Measurements from ENCODE around the gene PRKCZ. TPM values are rescaled to one million over a fixed set of nuclear protein-coding genes. Genes with fewer than 3 reads are reported as not detected.

The PRKCZ gene
- total and polyA plus RNA-seq, 2 experiments from 2014 or later, result 26.2 to 36.9 TPM

DNA sequence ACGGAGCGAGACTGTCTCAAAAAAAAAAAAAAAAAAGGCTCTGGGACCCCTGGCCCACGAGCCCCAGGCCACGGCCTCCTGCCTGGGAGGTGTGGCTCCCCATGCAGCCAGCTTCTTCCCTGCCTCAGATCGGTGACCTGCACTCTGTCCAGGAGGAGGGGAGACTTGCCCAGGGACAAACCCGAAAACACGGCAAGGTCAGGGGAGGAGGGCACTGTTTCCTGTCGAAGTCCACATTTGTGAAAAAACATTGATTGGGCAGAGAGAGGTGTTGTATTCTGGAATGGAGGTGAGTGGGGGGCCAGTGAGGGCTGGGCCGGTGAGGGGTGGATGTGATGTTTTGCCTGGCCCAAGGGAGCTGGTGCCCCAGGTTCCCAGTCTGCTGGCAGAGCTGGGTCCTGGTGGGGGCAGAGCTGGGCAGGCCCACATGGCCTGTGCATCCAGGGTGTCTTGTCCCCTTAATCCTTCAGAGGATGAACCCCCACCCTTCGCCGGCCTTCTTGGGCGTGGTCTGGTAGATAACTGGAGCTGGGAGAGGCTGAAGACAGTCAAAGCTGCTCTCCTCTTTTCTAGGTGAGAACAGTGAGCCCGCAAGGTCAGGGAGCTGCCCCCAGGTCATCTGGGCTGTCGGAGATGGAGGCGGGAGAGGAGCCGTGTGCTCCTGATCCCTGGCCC lies 156.7 kb downstream of the PRKCZ start (continued):
- TF ChIP-seq REST (IDR thresholded peaks at IDR 0.05; ENCODE audit: unreplicated experiment) (no peak), ZNF331 (CRISPR knock-in tag; IDR thresholded peaks at IDR 0.05; ENCODE audit: low read depth) (no peak)

- Histone ChIP-seq H3K27me3 (ENCODE audit: insufficient read depth) (peaks cover 6% of the 10 kb centered on the region; the same call in 1 of the 2 replicates), H3K4me2 (no peak overlapping the region), H2AFZ (no peak overlapping the region), H3K4me1 (ENCODE audit: insufficient read depth) (peaks cover 23% of the 10 kb centered on the region), H4K20me1 (replicated peaks; ENCODE audit: insufficient read depth) (no peaks in the 10 kb centered on the region), H3K9me2 (ENCODE audit: insufficient read depth) (no peaks in the 10 kb centered on the region), H3K4me3 (no peak overlapping the region), H3K36me3 (ENCODE audit: insufficient read depth) (no peaks in the 10 kb centered on the region), H3F3A (replicated peaks; ENCODE audit: low read depth) (peaks cover 17% of the 10 kb centered on the region), H3K27ac (ENCODE audit: low read depth) (no peak overlapping the region), H3K79me2 (replicated peaks; ENCODE audit: insufficient read depth) (no peaks in the 10 kb centered on the region)
- Mint-ChIP-seq H3K9me3 (no peaks in the 10 kb centered on the region), H3K27me3 (ENCODE audit: insufficient read depth, low read depth, poor library complexity) (peaks cover 22% of the 10 kb centered on the region), H3K4me1 (peaks cover 22% of the 10 kb centered on the region), H3K4me3 (no peak overlapping the region; the same call in 2 of the 3 replicates), H3K27ac (no peak overlapping the region; the same call in 1 of the 2 replicates), H3K36me3 (ENCODE audit: low read depth) (no peaks in the 10 kb centered on the region)
- ATAC-seq (no peak), DNase-seq (ENCODE audit: low spot score) (no peak)
- no peak for TF ChIP-seq EZH2 (IDR thresholded peaks at IDR 0.05; ENCODE audit: low read depth, unreplicated experiment)
- no peak for TF ChIP-seq NANOG (IDR thresholded peaks at IDR 0.05; ENCODE audit: borderline replicate concordance)
- TF ChIP-seq ZNF114 (CRISPR knock-in tag; IDR thresholded peaks at IDR 0.05), result no peak
- TF ChIP-seq ZNF331 (CRISPR knock-in tag; IDR thresholded peaks at IDR 0.05; ENCODE audit: low read depth), result no peak
- TF ChIP-seq JUNB (IDR thresholded peaks at IDR 0.05; ENCODE audit: unreplicated experiment), result no peak
- TF ChIP-seq, protein P1, sequence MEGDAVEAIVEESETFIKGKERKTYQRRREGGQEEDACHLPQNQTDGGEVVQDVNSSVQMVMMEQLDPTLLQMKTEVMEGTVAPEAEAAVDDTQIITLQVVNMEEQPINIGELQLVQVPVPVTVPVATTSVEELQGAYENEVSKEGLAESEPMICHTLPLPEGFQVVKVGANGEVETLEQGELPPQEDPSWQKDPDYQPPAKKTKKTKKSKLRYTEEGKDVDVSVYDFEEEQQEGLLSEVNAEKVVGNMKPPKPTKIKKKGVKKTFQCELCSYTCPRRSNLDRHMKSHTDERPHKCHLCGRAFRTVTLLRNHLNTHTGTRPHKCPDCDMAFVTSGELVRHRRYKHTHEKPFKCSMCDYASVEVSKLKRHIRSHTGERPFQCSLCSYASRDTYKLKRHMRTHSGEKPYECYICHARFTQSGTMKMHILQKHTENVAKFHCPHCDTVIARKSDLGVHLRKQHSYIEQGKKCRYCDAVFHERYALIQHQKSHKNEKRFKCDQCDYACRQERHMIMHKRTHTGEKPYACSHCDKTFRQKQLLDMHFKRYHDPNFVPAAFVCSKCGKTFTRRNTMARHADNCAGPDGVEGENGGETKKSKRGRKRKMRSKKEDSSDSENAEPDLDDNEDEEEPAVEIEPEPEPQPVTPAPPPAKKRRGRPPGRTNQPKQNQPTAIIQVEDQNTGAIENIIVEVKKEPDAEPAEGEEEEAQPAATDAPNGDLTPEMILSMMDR (conservative IDR thresholded peaks at IDR 0.05; ENCODE audit: low read depth in 2 of 2), result no peak
- TF ChIP-seq CREB1 (CRISPR knock-in tag; IDR thresholded peaks at IDR 0.05; ENCODE audit: low read depth), result no peak
- TF ChIP-seq REST (IDR thresholded peaks at IDR 0.05; ENCODE audit: unreplicated experiment), result no peak
Observed at GRCh38 chr1:2208309-2209239, 158.4 kb downstream of the PRKCZ start.
